Transverse colon (tissue), 4 donors: ENCODE results near the gene TPRKB. TPM values are rescaled to one million over a fixed set of nuclear protein-coding genes. Genes with fewer than 3 reads are reported as not detected.

Source experiments
- DNase-seq: peaks from one replicate; pipeline ENCODE4 v3.0.0-alpha.2; 2019
- H3K27ac ChIP-seq, 4 donors: fragments of 200-600 bp; sonication (generic); 2 replicates each; pipeline ENCODE4 v1.5.1; 2016 to 2018; ENCODE audit warnings: inconsistent platforms in 4 of 4
- H3K27me3 ChIP-seq: fragments of 200-600 bp; sonication (generic); 2 replicates; pipeline ENCODE4 v1.5.1; 2017; ENCODE audit warnings: inconsistent platforms
- H3K36me3 ChIP-seq, 4 donors: fragments of 200-600 bp; sonication (generic); 2 replicates each; pipeline ENCODE4 v1.5.1; 2017 to 2019; ENCODE audit warnings: inconsistent platforms in 4 of 4
- H3K4me1 ChIP-seq, 4 donors: fragments of 200-600 bp; sonication (generic); 2 replicates each; pipeline ENCODE4 v1.5.1; 2017 to 2020; ENCODE audit warnings: inconsistent platforms in 4 of 4
- H3K4me3 ChIP-seq, 4 donors: fragments of 200-600 bp; sonication (generic); 1 replicate in 1 of 4; 2 replicates in 3 of 4; pipeline versions ENCODE4 v1.5.1 to v1.6.1; 2017 to 2019; ENCODE audit warnings: inconsistent platforms in 4 of 4
- H3K9me3 ChIP-seq, 2 donors: fragments of 200-600 bp; sonication (generic); 2 replicates each; pipeline ENCODE4 v1.5.1; 2017 to 2019; ENCODE audit warnings: inconsistent platforms in 2 of 2
- CTCF ChIP-seq, 5 experiments: fragments of 200-600 bp in 3 of 5; fragments of 450-650 bp in 2 of 5; sonication (generic) in 3 of 5; IDR thresholded peaks; 1 replicate in 2 of 5; 2 replicates in 3 of 5; pipeline ENCODE4 v1.5.1; 2016 to 2017; ENCODE audit warnings: antibody characterized with exemption in 5 of 5, inconsistent platforms in 3 of 5, mild to moderate bottlenecking in 2 of 5, moderate library complexity in 1 of 5
- EP300 ChIP-seq: sonication (generic); formaldehyde crosslinking; IDR thresholded peaks from one replicate; pipeline ENCODE4 v1.6.1; 2017; ENCODE audit warnings: antibody characterized with exemption, low read depth
- POLR2A ChIP-seq: fragments of 450-650 bp; IDR thresholded peaks from one replicate; pipeline ENCODE4 v1.6.1; 2016; ENCODE audit warnings: antibody characterized with exemption, mild to moderate bottlenecking, moderate library complexity
- POLR2AphosphoS5 ChIP-seq, 3 donors: sonication (generic); formaldehyde crosslinking; IDR thresholded peaks; one replicate each; pipeline ENCODE4 v1.6.1; 2016; ENCODE audit warnings: antibody characterized with exemption in 3 of 3
- WGBS, 2 donors: methylation state at CpG; one replicate each; pipeline ENCODE4 v1.1.5; 2018; ENCODE audit warnings: low coverage in 1 of 2; 5-methylcytosine and 5-hydroxymethylcytosine counted together
- in situ Hi-C, 4 donors: fragments of 200-750 bp; cut with MboI; loops; one replicate each; pipeline versions ENCODE4 v1.15.0 to v1.15.1; 2017; ENCODE audit warnings: low sequenced_read_pairs in 3 of 4, low pct_ligation_motif_present in 1 of 4, low pct_unique_long_range_greater_than_20kb in 1 of 4
- intact Hi-C: fragments of 100-400 bp; cut with DNase I; formaldehyde crosslinking; loops from one replicate; pipeline ENCODE4 v1.15.1; 2023; ENCODE audit warnings: low total_unique reads
- total RNA-seq, 4 donors: library from RNA; depleted of rRNA; stranded (reverse); fragments of >200 nt; gene quantifications; one replicate each; pipeline ENCODE4 v1.1.0, GENCODE V29; 2016

Gene TPRKB
- total RNA-seq, 4 donors from 2014 or later, result 10.5 to 76.2 (median 36.5) TPM

GRCh38 chr2:73717251-73717606, 19.9 kb downstream of the TPRKB start:
- intact Hi-C loops, result no loop called here
- Histone ChIP-seq H3K4me1 (no peaks in the 10 kb centered on the region), H3K36me3 (no peaks in the 10 kb centered on the region), H3K27ac (peak overlapping the region in 1 of 4 donors; percentile 25), H3K4me3 (no peak overlapping the region), H3K27me3 (no peaks in the 10 kb centered on the region), H3K9me3 (no peaks in the 10 kb centered on the region)
- in situ Hi-C loops, result no loop called here
- no peak for DNase-seq
- TF ChIP-seq POLR2AphosphoS5 (IDR thresholded peaks at IDR 0.05), result no peak
- no peak for TF ChIP-seq CTCF (IDR thresholded peaks at IDR 0.05)
- no peak for TF ChIP-seq EP300
- TF ChIP-seq POLR2A, result no peak

GRCh38 chr2:73716543-73717250, 20.4 kb downstream of the TPRKB start:
- Histone ChIP-seq H3K4me1 (no peaks in the 10 kb centered on the region), H3K27ac (peak overlapping the region in 2 of 4 donors; percentile 3 to 25), H3K4me3 (no peak overlapping the region), H3K36me3 (no peaks in the 10 kb centered on the region), H3K9me3 (no peaks in the 10 kb centered on the region), H3K27me3 (no peaks in the 10 kb centered on the region)
- intact Hi-C loops (no loop called here), in situ Hi-C loops (no loop called here)
- TF ChIP-seq POLR2AphosphoS5 (IDR thresholded peaks at IDR 0.05) (no peak), CTCF (IDR thresholded peaks at IDR 0.05) (no peak), POLR2A (no peak), EP300 (no peak)
- 48 to 50% methylated on average over 4 to 8 of the region's 8 CpGs for WGBS, 2 donors
- DNase-seq, result no peak

DNA sequence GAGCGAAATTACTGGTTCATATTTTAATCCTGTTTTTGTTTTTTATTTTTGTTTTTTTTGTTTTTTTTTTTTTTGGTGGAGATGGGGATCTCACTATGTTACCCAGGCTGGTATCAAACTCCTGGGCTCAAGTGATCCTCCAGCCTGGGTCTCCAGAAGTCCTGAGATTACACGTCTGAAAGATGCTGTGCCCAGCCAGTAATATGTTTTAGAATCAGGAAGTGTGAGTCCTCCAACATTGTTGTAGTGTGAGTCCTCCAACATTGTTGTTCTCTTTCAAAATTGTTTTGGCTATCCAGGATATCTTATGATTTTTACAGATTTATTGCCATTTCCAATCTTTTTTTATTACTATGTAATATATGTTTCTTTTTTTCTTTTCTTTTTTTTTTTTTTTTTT, 23.1 kb downstream of the TPRKB start:
- in situ Hi-C loops (no loop called here), intact Hi-C loops (no loop called here)
- Histone ChIP-seq H3K36me3 (no peaks in the 10 kb centered on the region), H3K9me3 (no peaks in the 10 kb centered on the region), H3K27ac (no peak overlapping the region), H3K4me1 (no peaks in the 10 kb centered on the region), H3K27me3 (no peaks in the 10 kb centered on the region), H3K4me3 (no peak overlapping the region)
- WGBS, 2 donors, result 90 to 100% methylated on average over 2 of the region's 2 CpGs
- TF ChIP-seq POLR2A (no peak), EP300 (no peak), CTCF (IDR thresholded peaks at IDR 0.05) (no peak), POLR2AphosphoS5 (IDR thresholded peaks at IDR 0.05) (no peak)
- DNase-seq, result no peak

DNA sequence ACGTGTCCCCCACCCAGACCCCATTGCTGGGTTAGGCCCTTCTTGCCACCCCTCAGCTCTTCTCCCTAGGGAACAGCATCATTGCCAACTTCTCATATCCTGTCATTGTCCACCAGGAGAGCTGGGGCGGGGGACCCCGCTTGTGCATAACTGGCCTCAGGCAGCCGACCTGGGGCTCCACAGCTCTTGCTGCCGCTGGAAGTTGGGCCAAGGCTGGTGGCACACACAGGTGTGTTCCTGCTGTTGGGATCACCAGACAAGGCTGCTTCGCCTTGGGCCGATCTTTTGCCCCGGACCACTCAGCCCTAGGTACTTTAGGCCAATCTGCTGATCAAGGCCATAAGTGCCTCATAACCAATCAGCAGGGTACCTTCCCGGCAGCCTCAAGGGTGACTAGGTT, 28.6 kb downstream of the TPRKB start:
- no peak for DNase-seq
- no peaks in the 10 kb centered on the region for H3K9me3 ChIP-seq
- no peaks in the 10 kb centered on the region for H3K36me3 ChIP-seq
- in situ Hi-C loops, result no loop called here
- no peak overlapping the region for H3K4me3 ChIP-seq
- no peaks in the 10 kb centered on the region for H3K27me3 ChIP-seq
- TF ChIP-seq CTCF (IDR thresholded peaks at IDR 0.05) (no peak), POLR2AphosphoS5 (IDR thresholded peaks at IDR 0.05) (no peak)
- no peak overlapping the region for H3K27ac ChIP-seq
- intact Hi-C loops, result no loop called here
- 67 to 91% methylated on average over 3 to 9 of the region's 9 CpGs for WGBS, 2 donors
- peaks cover 0 to 14% (median 2%) of the 10 kb centered on the region in 4 donors for H3K4me1 ChIP-seq
